SK-N-MC (cell line): ENCODE measurements around the gene KCNN3.
A peak's percentile ranks its signal among the peaks of the same experiment; 100 is the strongest.

ENCODE experiments used
- DNase-seq: peaks from one replicate; pipeline ENCODE4 v3.0.0-alpha.2; 2011; ENCODE audit warnings: low read depth, low spot score
- H3K27ac ChIP-seq: fragments of 200-600 bp; sonication (generic); 2 replicates; pipeline ENCODE4 v1.5.1; 2016; ENCODE audit warnings: mixed run types
- H3K36me3 ChIP-seq: fragments of 200-600 bp; sonication (generic); 2 replicates; pipeline ENCODE4 v1.6.1; 2017; ENCODE audit warnings: antibody characterized with exemption, low read length, mixed read lengths; ENCODE audit not compliant: insufficient read depth
- H3K4me3 ChIP-seq: fragments of 200-600 bp; sonication (generic); 2 replicates; pipeline ENCODE4 v1.5.1; 2016
- H3K9ac ChIP-seq: fragments of 200-600 bp; sonication (generic); 2 replicates; pipeline ENCODE4 v1.8.0; 2017; ENCODE audit warnings: mixed run types, mixed read lengths; ENCODE audit not compliant: insufficient read length
- H3K9me3 ChIP-seq: fragments of 200-600 bp; sonication (generic); 2 replicates; pipeline ENCODE4 v1.6.1; 2017; ENCODE audit warnings: low read depth, mild to moderate bottlenecking, antibody characterized with exemption, low read length, moderate library complexity, mixed read lengths
- EZH2 ChIP-seq: fragments of 200-600 bp; sonication (generic); IDR thresholded peaks from one replicate; pipeline ENCODE4 v1.6.1; 2017; ENCODE audit warnings: antibody characterized with exemption
- FOXP2 ChIP-seq: optimal IDR thresholded peaks from 2 replicates; pipeline ENCODE3; 2011; ENCODE audit warnings: mild to moderate bottlenecking, moderate library complexity; ENCODE audit not compliant: insufficient read depth; ENCODE audit errors: extremely low read length, control extremely low read depth
- POLR2AphosphoS5 ChIP-seq: IDR thresholded peaks from 2 replicates; pipeline ENCODE4 v1.6.1; 2012; ENCODE audit warnings: mild to moderate bottlenecking, low read depth, low read length, borderline replicate concordance

The KCNN3 gene

GRCh38 chr1:154876842-154877369 lies 6.8 kb upstream of the KCNN3 start:
- no peaks in the 10 kb centered on the region for H3K9me3 ChIP-seq
- TF ChIP-seq EZH2 (no peak), FOXP2 (no peak), POLR2AphosphoS5 (no peak)
- no peak for DNase-seq
- H3K4me3 ChIP-seq, result no peak overlapping the region
- no peak overlapping the region for H3K9ac ChIP-seq
- no peaks in the 10 kb centered on the region for H3K36me3 ChIP-seq
- H3K27ac ChIP-seq, result no peak overlapping the region

DNA sequence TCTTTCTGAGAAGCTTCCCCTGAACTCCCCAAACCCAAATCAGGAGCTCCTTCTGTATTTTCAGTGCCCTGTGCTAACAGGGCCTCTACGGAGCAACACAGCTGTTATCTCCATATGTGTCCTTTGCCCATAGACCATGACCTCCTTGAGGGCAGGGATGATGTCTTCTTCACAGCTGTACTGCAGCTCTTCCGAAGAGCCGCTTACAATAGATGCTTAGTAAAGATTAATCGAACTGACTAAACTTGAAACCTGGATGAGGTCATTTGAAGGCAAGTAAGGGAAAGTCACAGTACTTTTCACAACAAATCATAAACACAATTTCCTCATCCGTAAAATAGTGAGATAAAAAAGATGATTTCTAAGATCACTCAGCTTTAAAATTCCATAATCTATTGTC lies 4.4 kb upstream of the KCNN3 start:
- TF ChIP-seq FOXP2, result no peak
- no peak for TF ChIP-seq EZH2
- no peak for TF ChIP-seq POLR2AphosphoS5
- Histone ChIP-seq H3K27ac (no peak overlapping the region), H3K36me3 (no peaks in the 10 kb centered on the region), H3K9me3 (no peaks in the 10 kb centered on the region), H3K4me3 (no peak overlapping the region), H3K9ac (no peak overlapping the region)
- no peak for DNase-seq

DNA sequence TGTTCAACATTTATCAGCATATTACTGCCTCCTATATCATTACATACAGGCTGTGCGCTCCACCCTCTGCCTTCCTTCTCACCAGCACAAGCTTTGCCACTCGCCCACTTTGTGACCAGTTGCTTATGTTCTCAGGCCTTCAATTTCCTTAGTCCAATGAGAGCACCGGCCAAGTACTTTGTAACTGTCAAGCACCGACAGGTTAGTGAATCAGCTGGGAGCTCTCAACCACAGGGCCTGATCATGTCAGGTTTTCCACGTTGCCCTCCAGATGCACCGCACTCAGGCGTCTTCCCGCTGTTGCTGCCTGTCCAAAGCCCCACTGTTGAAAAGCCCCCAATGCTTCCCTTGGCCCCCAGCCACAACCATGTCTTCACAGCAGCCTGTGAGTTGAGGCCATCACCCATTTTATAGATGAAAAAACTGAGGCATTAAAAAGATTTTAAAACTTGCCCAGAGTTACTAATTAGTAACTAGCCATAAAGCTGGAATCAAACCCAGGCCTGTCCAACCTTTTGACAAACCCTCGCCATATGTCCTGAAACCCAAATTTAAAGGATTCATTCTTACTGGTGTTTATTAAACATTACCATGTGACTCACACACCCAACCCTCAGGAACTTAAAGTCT lies 3.4 kb upstream of the KCNN3 start:
- TF ChIP-seq POLR2AphosphoS5, result no peak
- TF ChIP-seq FOXP2, result no peak
- no peak for TF ChIP-seq EZH2
- Histone ChIP-seq H3K9ac (no peak overlapping the region), H3K4me3 (no peak overlapping the region), H3K36me3 (no peaks in the 10 kb centered on the region), H3K9me3 (no peaks in the 10 kb centered on the region), H3K27ac (no peak overlapping the region)
- DNase-seq, result no peak

GRCh38 chr1:154871374-154871773 lies 1.3 kb upstream of the KCNN3 start:
- DNase-seq, result no peak
- Histone ChIP-seq H3K4me3 (no peak overlapping the region), H3K27ac (no peak overlapping the region), H3K9me3 (no peaks in the 10 kb centered on the region), H3K36me3 (no peaks in the 10 kb centered on the region), H3K9ac (no peak overlapping the region)
- TF ChIP-seq POLR2AphosphoS5, result no peak
- TF ChIP-seq EZH2, result no peak
- TF ChIP-seq FOXP2, result no peak

DNA sequence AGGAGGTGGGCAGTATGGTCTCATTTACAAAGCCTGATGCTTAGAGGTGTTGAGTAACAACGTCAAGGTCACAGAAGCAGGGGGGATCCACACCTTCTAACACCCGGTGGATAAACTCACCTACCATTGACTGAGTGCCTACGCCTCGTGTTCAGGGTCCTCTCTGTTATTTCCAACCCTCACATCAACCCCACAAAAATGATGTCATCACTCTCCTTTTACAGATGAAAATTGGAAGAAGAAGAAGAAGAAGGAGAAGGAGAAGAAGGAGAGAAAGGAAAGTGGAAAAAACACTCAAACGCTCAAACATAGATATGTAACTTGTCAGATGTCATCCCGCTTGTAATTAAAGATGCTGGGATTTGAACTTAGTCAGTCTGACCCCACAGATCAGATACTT lies 653 bp upstream of the KCNN3 start:
- Histone ChIP-seq H3K9ac (no peak overlapping the region), H3K9me3 (no peaks in the 10 kb centered on the region), H3K36me3 (no peaks in the 10 kb centered on the region), H3K27ac (no peak overlapping the region), H3K4me3 (peak overlapping the region; percentile 74)
- TF ChIP-seq POLR2AphosphoS5, result no peak
- no peak for TF ChIP-seq EZH2
- TF ChIP-seq FOXP2, result no peak
- no peak for DNase-seq

GRCh38 chr1:154869351-154870114 lies 548 bp downstream of the KCNN3 start:
- TF ChIP-seq FOXP2, result no peak
- DNase-seq, result no peak
- Histone ChIP-seq H3K4me3 (peak overlapping the region; percentile 79), H3K9me3 (no peaks in the 10 kb centered on the region), H3K9ac (no peak overlapping the region), H3K27ac (no peak overlapping the region), H3K36me3 (no peaks in the 10 kb centered on the region)

DNA sequence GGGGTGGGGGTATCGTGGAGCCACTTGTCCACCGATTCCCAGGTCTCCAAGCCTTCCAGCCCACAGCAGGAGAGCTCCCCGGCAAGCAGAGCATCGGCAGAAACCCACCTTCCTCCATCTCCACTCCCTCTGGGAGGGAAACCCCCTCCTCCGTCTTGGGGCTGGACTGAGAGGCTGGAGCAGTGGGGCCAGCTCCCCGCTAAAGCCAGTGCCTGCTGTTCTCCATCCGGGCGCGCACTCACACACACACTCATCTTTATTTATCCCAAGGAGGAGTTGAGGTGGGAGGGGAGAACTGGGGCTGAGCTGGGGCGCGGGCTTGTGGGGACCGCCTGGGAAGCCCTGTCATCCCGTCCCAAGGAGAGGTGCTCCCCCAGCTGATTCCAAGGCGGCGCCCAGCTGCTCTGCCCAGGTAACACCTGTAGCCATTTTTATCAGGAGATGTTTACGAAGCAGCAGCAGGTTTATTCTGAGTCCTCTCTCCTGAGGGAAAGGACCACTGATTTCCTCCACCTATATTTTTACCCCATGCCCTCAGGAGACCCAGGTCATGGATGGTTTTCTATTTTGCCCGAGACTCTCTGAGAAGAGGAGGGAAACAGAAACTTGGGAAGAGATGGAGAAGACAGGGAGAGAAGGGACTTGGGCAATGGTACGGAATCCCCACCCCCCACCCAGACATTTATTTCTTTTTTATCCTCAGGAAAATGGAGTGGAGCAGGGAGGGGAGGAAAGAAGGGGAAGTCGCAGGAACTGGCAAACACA lies 2.1 kb downstream of the KCNN3 start:
- TF ChIP-seq FOXP2, result no peak
- TF ChIP-seq POLR2AphosphoS5, result no peak
- no peak for TF ChIP-seq EZH2
- Histone ChIP-seq H3K9me3 (no peaks in the 10 kb centered on the region), H3K9ac (peak overlapping the region; percentile 55), H3K27ac (no peak overlapping the region), H3K4me3 (peak overlapping the region; percentile 79), H3K36me3 (no peaks in the 10 kb centered on the region)
- DNase-seq, result no peak

DNA sequence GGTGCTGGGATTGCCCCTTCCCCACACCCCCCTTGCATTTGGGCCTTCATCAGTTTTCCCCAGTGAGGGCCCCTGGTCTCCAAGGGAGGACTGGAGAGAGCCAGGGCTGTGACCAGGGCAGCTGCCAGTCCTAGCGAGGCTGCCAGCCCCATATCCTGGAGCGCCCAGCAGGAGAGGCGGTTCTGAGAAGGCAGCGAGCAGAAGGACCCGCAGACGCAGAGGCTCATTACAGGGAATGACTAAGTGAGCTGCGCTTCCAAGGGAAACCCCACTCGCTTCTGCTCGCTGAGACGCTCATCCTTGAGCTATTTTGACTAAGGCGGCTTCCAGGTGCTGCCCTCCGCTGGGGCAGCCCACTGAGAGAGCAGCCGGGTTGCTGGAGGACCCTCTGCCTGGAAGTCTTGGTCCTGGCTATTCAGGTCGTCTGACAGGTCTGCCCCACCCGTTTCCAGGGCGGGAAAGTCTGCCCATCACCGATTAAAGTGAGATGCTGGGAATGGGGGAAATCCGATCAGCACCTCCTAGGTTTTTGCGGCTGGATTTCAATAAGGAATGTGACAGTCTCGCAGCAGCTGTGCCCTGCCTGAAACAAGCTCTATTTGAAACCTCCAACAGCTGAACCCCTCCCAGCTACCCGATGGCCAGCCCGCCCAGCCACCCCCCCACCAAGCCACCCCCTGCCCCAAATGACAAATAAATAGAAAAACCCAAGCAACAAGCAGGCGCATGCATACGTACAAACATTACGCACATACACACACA lies 2.8 kb downstream of the KCNN3 start:
- DNase-seq, result no peak
- no peak overlapping the region for H3K4me3 ChIP-seq

More for the DNA sequence above, 2.8 kb downstream of the KCNN3 start:
- Histone ChIP-seq H3K9me3 (no peaks in the 10 kb centered on the region), H3K9ac (no peak overlapping the region), H3K36me3 (no peaks in the 10 kb centered on the region), H3K27ac (no peak overlapping the region)
- TF ChIP-seq FOXP2 (no peak), EZH2 (no peak), POLR2AphosphoS5 (no peak)
